Hematopoietic multipotent progenitor cell treated with erythropoietin and hydrocortisone succinate and interleukin-3 and kit ligand, for 4 days (in vitro differentiated cells): ENCODE data around the gene TSHZ1.
"Not testable (repeated sequence)": the region's sequence is repeated elsewhere in the genome, so short reads cannot be mapped to it uniquely, and the experiment has no call there.

ENCODE experiments used
- DNase-seq: peaks from one replicate; pipeline ENCODE4 v3.0.0-alpha.2; 2015

Gene TSHZ1

GRCh38 chr18:75183524-75183923, 27.1 kb upstream of the TSHZ1 start:
- DNase-seq: no peak

- no peak for DNase-seq
These were observed 26.6 kb upstream of the TSHZ1 start for GRCh38 chr18:75183973-75184493.

GRCh38 chr18:75185460-75185859, 25.1 kb upstream of the TSHZ1 start:
- no peak for DNase-seq

- not testable (repeated sequence) for DNase-seq
These were observed 22.9 kb upstream of the TSHZ1 start for GRCh38 chr18:75187702-75188101.

- DNase-seq: no peak
These were observed 20.9 kb upstream of the TSHZ1 start for GRCh38 chr18:75189696-75190095.

GRCh38 chr18:75192899-75193298, 17.7 kb upstream of the TSHZ1 start:
- no peak for DNase-seq

- peak; percentile 65 for DNase-seq
These were observed 12.6 kb upstream of the TSHZ1 start for GRCh38 chr18:75198036-75198435.

GRCh38 chr18:75199327-75199726, 11.3 kb upstream of the TSHZ1 start:
- no peak for DNase-seq

GRCh38 chr18:75200071-75200470, 10.5 kb upstream of the TSHZ1 start:
- no peak for DNase-seq

- peak; percentile 44 for DNase-seq
These were observed 9.9 kb upstream of the TSHZ1 start for GRCh38 chr18:75200605-75201280.

GRCh38 chr18:75201282-75202270, 9.0 kb upstream of the TSHZ1 start:
- no peak for DNase-seq

- DNase-seq: no peak
These were observed 7.8 kb upstream of the TSHZ1 start for GRCh38 chr18:75202696-75203365.

GRCh38 chr18:75203416-75204268, 7.0 kb upstream of the TSHZ1 start:
- DNase-seq: no peak

- peak; percentile 31 for DNase-seq
These were observed 6.3 kb upstream of the TSHZ1 start for GRCh38 chr18:75204269-75204731.

GRCh38 chr18:75204732-75205513, 5.7 kb upstream of the TSHZ1 start:
- DNase-seq: peak; percentile 30

- DNase-seq: peak; percentile 24
These were observed 5.0 kb upstream of the TSHZ1 start for GRCh38 chr18:75205514-75206132.

GRCh38 chr18:75206452-75207309, 3.9 kb upstream of the TSHZ1 start:
- DNase-seq: no peak

- peak; percentile 55 for DNase-seq
These were observed 3.1 kb upstream of the TSHZ1 start for GRCh38 chr18:75207310-75208154.
